GM21619 (cell line): ENCODE data around the gene HLX.

Experiments used
- ATAC-seq: cut with Tn5 transposase; IDR thresholded peaks from one replicate; pipeline ENCODE4 v1.9.1; 2021; ENCODE audit not compliant: unreplicated experiment

HLX gene

GRCh38 chr1:220882061-220882891 is 3.0 kb downstream of the HLX start:
- no peak for ATAC-seq

- ATAC-seq: no peak
Measured at GRCh38 chr1:220884109-220884980, 5.1 kb downstream of the HLX start.

GRCh38 chr1:220884981-220885918 is 6.0 kb downstream of the HLX start:
- ATAC-seq: no peak

GRCh38 chr1:220885971-220886370 is 6.7 kb downstream of the HLX start:
- ATAC-seq: no peak

GRCh38 chr1:220886470-220887201 is 7.4 kb downstream of the HLX start:
- ATAC-seq: no peak

- no peak for ATAC-seq
Measured at GRCh38 chr1:220887202-220887519, 7.9 kb downstream of the HLX start.

GRCh38 chr1:220887520-220888416 is 8.5 kb downstream of the HLX start:
- no peak for ATAC-seq

- no peak for ATAC-seq
Measured at GRCh38 chr1:220888417-220888986, 9.3 kb downstream of the HLX start.

GRCh38 chr1:220889333-220889732 is 10.1 kb downstream of the HLX start:
- ATAC-seq: no peak

GRCh38 chr1:220889848-220890287 is 10.6 kb downstream of the HLX start:
- no peak for ATAC-seq

- ATAC-seq: no peak
Measured at GRCh38 chr1:220890602-220891001, 11.4 kb downstream of the HLX start.

- no peak for ATAC-seq
Measured at GRCh38 chr1:220891224-220892085, 12.2 kb downstream of the HLX start.

- no peak for ATAC-seq
Measured at GRCh38 chr1:220892086-220892376, 12.8 kb downstream of the HLX start.

- ATAC-seq: no peak
Measured at GRCh38 chr1:220892997-220893700, 13.9 kb downstream of the HLX start.

GRCh38 chr1:220893701-220894024 is 14.4 kb downstream of the HLX start:
- no peak for ATAC-seq

GRCh38 chr1:220894025-220894923 is 15.0 kb downstream of the HLX start:
- ATAC-seq: no peak

- ATAC-seq: no peak
Measured at GRCh38 chr1:220894924-220895256, 15.6 kb downstream of the HLX start.
